Activated CD4-positive, alpha-beta memory T cell treated with anti-CD3 and anti-CD28 coated beads, Interleukin-2, amount 10 ng/mL, durations not matched to agents 7 days and 5 days (primary cell): ENCODE results near the gene KATNIP. TPM values are rescaled to one million over a fixed set of nuclear protein-coding genes. Genes with fewer than 3 reads are reported as not detected.
A peak's percentile ranks its signal among the peaks of the same experiment; 100 is the strongest.

ENCODE experiments used
- CTCF ChIA-PET: fragments of 350-600 bp; sonication (Branson Sonifier 250); formaldehyde crosslinking; loops from one replicate; lab custom pipeline; 2021; ENCODE audit warnings: antibody characterized with exemption, inconsistent platforms; lab: Charles Lee
- POLR2A ChIA-PET: fragments of 350-600 bp; sonication (Branson Sonifier 250); formaldehyde crosslinking; loops from one replicate; lab custom pipeline; 2021; ENCODE audit warnings: antibody characterized with exemption; lab: Charles Lee
- DNase-seq: peaks from one replicate; pipeline ENCODE4 v3.0.0-alpha.2; 2020
- H3K27ac Mint-ChIP-seq: one replicate; pipeline ENCODE4 v1.8.0; 2021; ENCODE audit warnings: mild to moderate bottlenecking, mixed read lengths
- H3K27me3 Mint-ChIP-seq: one replicate; pipeline ENCODE4 v1.8.0; 2021; ENCODE audit warnings: mixed read lengths
- H3K36me3 Mint-ChIP-seq: one replicate; pipeline ENCODE4 v1.8.0; 2021; ENCODE audit warnings: low read depth, mixed read lengths
- H3K4me1 Mint-ChIP-seq: one replicate; pipeline ENCODE4 v1.8.0; 2021; ENCODE audit warnings: mixed read lengths
- H3K4me3 Mint-ChIP-seq: one replicate; pipeline ENCODE4 v1.8.0; 2021; ENCODE audit warnings: mild to moderate bottlenecking, mixed read lengths
- H3K9me3 Mint-ChIP-seq: one replicate; pipeline ENCODE4 v1.8.0; 2021; ENCODE audit warnings: mixed read lengths
- total RNA-seq, 2 experiments: library from RNA; stranded (reverse); gene quantifications; one replicate each; pipeline ENCODE4 v1.2.3, GENCODE V29; 2021

The KATNIP gene
- total RNA-seq, 2 experiments from 2014 or later = 15.8 to 18.1 TPM

- Mint-ChIP-seq H3K27me3 (no peaks in the 10 kb centered on the region), H3K4me1 (no peaks in the 10 kb centered on the region), H3K4me3 (no peak overlapping the region), H3K27ac (no peak overlapping the region), H3K36me3 (peaks cover 14% of the 10 kb centered on the region), H3K9me3 (no peaks in the 10 kb centered on the region)
- CTCF ChIA-PET = interaction anchor here (0.7 to 3.3 kb wide), 2 partner anchors 11 to 348 kb away, joined by 3 to 8 read pairs; no protein-coding TSS in a partner anchor
- POLR2A ChIA-PET = no interaction called here
- no peak for DNase-seq
Measured at GRCh38 chr16:27518226-27518625, 31.7 kb upstream of the KATNIP start.

GRCh38 chr16:27520982-27521673 is 28.8 kb upstream of the KATNIP start:
- Mint-ChIP-seq H3K27ac (no peak overlapping the region), H3K27me3 (no peaks in the 10 kb centered on the region), H3K4me1 (no peaks in the 10 kb centered on the region), H3K4me3 (no peak overlapping the region), H3K36me3 (peaks cover 25% of the 10 kb centered on the region), H3K9me3 (no peaks in the 10 kb centered on the region)
- DNase-seq = no peak
- POLR2A ChIA-PET = no interaction called here
- CTCF ChIA-PET = no interaction called here

GRCh38 chr16:27522173-27522707 is 27.7 kb upstream of the KATNIP start:
- ChIA-PET CTCF (no interaction called here), POLR2A (no interaction called here)
- Mint-ChIP-seq H3K27me3 (no peaks in the 10 kb centered on the region), H3K4me3 (no peak overlapping the region), H3K4me1 (no peaks in the 10 kb centered on the region), H3K36me3 (peaks cover 32% of the 10 kb centered on the region), H3K9me3 (no peaks in the 10 kb centered on the region), H3K27ac (no peak overlapping the region)
- no peak for DNase-seq

GRCh38 chr16:27526180-27526579 is 23.8 kb upstream of the KATNIP start:
- CTCF ChIA-PET = no interaction called here
- H3K9me3 Mint-ChIP-seq = no peaks in the 10 kb centered on the region
- H3K27ac Mint-ChIP-seq = no peak overlapping the region
- no peak overlapping the region for H3K4me3 Mint-ChIP-seq
- H3K36me3 Mint-ChIP-seq = peaks cover 53% of the 10 kb centered on the region
- POLR2A ChIA-PET = no interaction called here
- no peaks in the 10 kb centered on the region for H3K27me3 Mint-ChIP-seq
- DNase-seq = no peak
- H3K4me1 Mint-ChIP-seq = peaks cover under 1% of the 10 kb centered on the region

GRCh38 chr16:27528294-27528693 is 21.6 kb upstream of the KATNIP start:
- H3K27ac Mint-ChIP-seq = no peak overlapping the region
- no peaks in the 10 kb centered on the region for H3K9me3 Mint-ChIP-seq
- peaks cover 61% of the 10 kb centered on the region for H3K36me3 Mint-ChIP-seq
- H3K4me3 Mint-ChIP-seq = no peak overlapping the region
- ChIA-PET CTCF (interaction anchor here (2.3 kb wide), 1 partner anchor 12 kb away, joined by 8 read pairs; no protein-coding TSS in a partner anchor), POLR2A (no interaction called here)
- H3K4me1 Mint-ChIP-seq = peaks cover 4% of the 10 kb centered on the region
- DNase-seq = no peak
- H3K27me3 Mint-ChIP-seq = no peaks in the 10 kb centered on the region

GRCh38 chr16:27529962-27530361 is 20.0 kb upstream of the KATNIP start:
- ChIA-PET CTCF (interaction anchor here (2.3 kb wide), 1 partner anchor 13 kb away, joined by 8 read pairs; no protein-coding TSS in a partner anchor), POLR2A (no interaction called here)
- Mint-ChIP-seq H3K4me3 (no peak overlapping the region), H3K9me3 (no peaks in the 10 kb centered on the region), H3K27ac (no peak overlapping the region), H3K4me1 (peaks cover 4% of the 10 kb centered on the region), H3K27me3 (no peaks in the 10 kb centered on the region), H3K36me3 (peaks cover 72% of the 10 kb centered on the region)
- no peak for DNase-seq

GRCh38 chr16:27531186-27531585 is 18.8 kb upstream of the KATNIP start:
- ChIA-PET POLR2A (no interaction called here), CTCF (no interaction called here)
- H3K4me1 Mint-ChIP-seq = peaks cover 4% of the 10 kb centered on the region
- peaks cover 72% of the 10 kb centered on the region for H3K36me3 Mint-ChIP-seq
- H3K27ac Mint-ChIP-seq = peak overlapping the region; percentile 12
- H3K4me3 Mint-ChIP-seq = no peak overlapping the region
- no peaks in the 10 kb centered on the region for H3K27me3 Mint-ChIP-seq
- DNase-seq = no peak
- H3K9me3 Mint-ChIP-seq = no peaks in the 10 kb centered on the region

GRCh38 chr16:27531826-27532800 is 17.8 kb upstream of the KATNIP start:
- no peak overlapping the region for H3K4me3 Mint-ChIP-seq
- H3K27me3 Mint-ChIP-seq = no peaks in the 10 kb centered on the region
- no peaks in the 10 kb centered on the region for H3K9me3 Mint-ChIP-seq
- DNase-seq = no peak
- peaks cover 74% of the 10 kb centered on the region for H3K36me3 Mint-ChIP-seq
- no peak overlapping the region for H3K27ac Mint-ChIP-seq
- POLR2A ChIA-PET = interaction anchor here (1.0 kb wide), 1 partner anchor 18 kb away, joined by 3 read pairs; the partner anchor contains the start of gene KATNIP
- H3K4me1 Mint-ChIP-seq = peaks cover 4% of the 10 kb centered on the region
- CTCF ChIA-PET = no interaction called here

- Mint-ChIP-seq H3K9me3 (no peaks in the 10 kb centered on the region), H3K27me3 (no peaks in the 10 kb centered on the region), H3K4me3 (no peak overlapping the region), H3K4me1 (peaks cover 12% of the 10 kb centered on the region), H3K36me3 (peaks cover 76% of the 10 kb centered on the region), H3K27ac (no peak overlapping the region)
- ChIA-PET POLR2A (interaction anchor here (1.0 kb wide), 1 partner anchor 30 kb away, joined by 3 read pairs; no protein-coding TSS in a partner anchor), CTCF (no interaction called here)
- no peak for DNase-seq
Measured at GRCh38 chr16:27534256-27534655, 15.7 kb upstream of the KATNIP start.

GRCh38 chr16:27538528-27538927 is 11.4 kb upstream of the KATNIP start:
- peaks cover 12% of the 10 kb centered on the region for H3K4me1 Mint-ChIP-seq
- H3K9me3 Mint-ChIP-seq = no peaks in the 10 kb centered on the region
- H3K27ac Mint-ChIP-seq = no peak overlapping the region
- DNase-seq = no peak
- CTCF ChIA-PET = no interaction called here
- POLR2A ChIA-PET = no interaction called here
- H3K4me3 Mint-ChIP-seq = no peak overlapping the region
- H3K27me3 Mint-ChIP-seq = no peaks in the 10 kb centered on the region
- peaks cover 82% of the 10 kb centered on the region for H3K36me3 Mint-ChIP-seq

GRCh38 chr16:27539120-27539519 is 10.8 kb upstream of the KATNIP start:
- ChIA-PET CTCF (no interaction called here), POLR2A (no interaction called here)
- H3K27ac Mint-ChIP-seq = no peak overlapping the region
- no peaks in the 10 kb centered on the region for H3K9me3 Mint-ChIP-seq
- H3K27me3 Mint-ChIP-seq = no peaks in the 10 kb centered on the region
- H3K36me3 Mint-ChIP-seq = peaks cover 82% of the 10 kb centered on the region
- DNase-seq = no peak
- H3K4me3 Mint-ChIP-seq = no peak overlapping the region
- peaks cover 12% of the 10 kb centered on the region for H3K4me1 Mint-ChIP-seq

- CTCF ChIA-PET = no interaction called here
- no peak overlapping the region for H3K4me3 Mint-ChIP-seq
Measured at GRCh38 chr16:27539636-27540035, 10.3 kb upstream of the KATNIP start.

GRCh38 chr16:27543801-27544200 is 6.1 kb upstream of the KATNIP start:
- CTCF ChIA-PET = no interaction called here
- Mint-ChIP-seq H3K27ac (no peak overlapping the region), H3K36me3 (peaks cover 63% of the 10 kb centered on the region), H3K9me3 (no peaks in the 10 kb centered on the region), H3K27me3 (no peaks in the 10 kb centered on the region), H3K4me1 (peaks cover 27% of the 10 kb centered on the region), H3K4me3 (no peak overlapping the region)
- no peak for DNase-seq
- POLR2A ChIA-PET = no interaction called here

More at GRCh38 chr16:27539636-27540035, 10.3 kb upstream of the KATNIP start:
- DNase-seq = no peak
- POLR2A ChIA-PET = no interaction called here
- H3K9me3 Mint-ChIP-seq = no peaks in the 10 kb centered on the region
- peaks cover 82% of the 10 kb centered on the region for H3K36me3 Mint-ChIP-seq
- H3K4me1 Mint-ChIP-seq = peaks cover 12% of the 10 kb centered on the region
- no peak overlapping the region for H3K27ac Mint-ChIP-seq
- no peaks in the 10 kb centered on the region for H3K27me3 Mint-ChIP-seq
